Activated T-cell treated with anti-CD3 and anti-CD28 coated beads for 1 hour (primary cell): ENCODE results near the gene APOL1.
"Not testable (repeated sequence)": the region's sequence is repeated elsewhere in the genome, so short reads cannot be mapped to it uniquely, and the experiment has no call there.

Experiments
- DNase-seq: peaks from one replicate; pipeline ENCODE4 v3.0.0-alpha.2; 2020; ENCODE audit warnings: low read depth

APOL1 gene

GRCh38 chr22:36244522-36245391, 8.2 kb upstream of the APOL1 start:
- no peak for DNase-seq

- no peak for DNase-seq
Observed at GRCh38 chr22:36245805-36246356, 7.1 kb upstream of the APOL1 start.

DNA sequence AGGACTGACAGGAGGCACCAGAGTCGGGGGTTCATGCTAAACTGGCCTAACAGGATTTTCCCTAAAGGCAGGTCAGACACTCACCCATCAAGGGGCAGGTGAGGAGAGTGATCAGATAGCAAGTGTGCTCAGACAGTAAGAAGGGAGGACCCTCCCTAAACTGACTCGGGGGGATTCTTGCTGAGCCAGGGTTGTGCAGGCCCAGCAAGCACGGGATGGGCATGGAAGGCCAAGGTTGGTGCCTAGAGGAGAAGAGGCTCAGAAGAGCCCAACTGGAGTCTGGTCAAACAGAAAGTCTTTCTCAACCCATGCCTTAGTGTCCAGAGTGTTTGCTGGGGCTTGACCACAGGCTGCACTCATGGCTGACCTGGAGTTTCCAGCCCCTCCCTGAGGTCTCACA, 6.2 kb upstream of the APOL1 start:
- no peak for DNase-seq

DNA sequence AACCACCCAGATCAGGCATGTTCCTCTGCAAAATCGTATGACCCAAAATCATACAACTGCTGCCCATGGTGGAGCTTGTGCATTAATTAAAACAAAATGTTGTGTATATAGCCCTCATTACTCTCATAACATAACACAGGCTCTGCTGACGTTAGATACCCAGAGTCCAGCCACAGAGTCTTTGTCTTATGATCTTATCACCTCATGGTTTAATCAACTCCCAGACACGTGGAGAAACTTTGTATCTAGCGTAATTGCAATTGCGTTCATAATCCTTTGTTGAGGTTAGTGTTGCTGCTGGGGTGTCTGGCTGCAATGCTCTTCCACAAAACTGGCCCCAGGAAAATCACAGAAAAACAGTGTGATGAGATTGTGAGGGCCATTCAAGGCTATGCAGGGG, 5.0 kb upstream of the APOL1 start:
- no peak for DNase-seq

GRCh38 chr22:36249160-36249559, 3.8 kb upstream of the APOL1 start:
- no peak for DNase-seq

- not testable (repeated sequence) for DNase-seq
Observed at GRCh38 chr22:36250292-36250960, 2.5 kb upstream of the APOL1 start.

DNA sequence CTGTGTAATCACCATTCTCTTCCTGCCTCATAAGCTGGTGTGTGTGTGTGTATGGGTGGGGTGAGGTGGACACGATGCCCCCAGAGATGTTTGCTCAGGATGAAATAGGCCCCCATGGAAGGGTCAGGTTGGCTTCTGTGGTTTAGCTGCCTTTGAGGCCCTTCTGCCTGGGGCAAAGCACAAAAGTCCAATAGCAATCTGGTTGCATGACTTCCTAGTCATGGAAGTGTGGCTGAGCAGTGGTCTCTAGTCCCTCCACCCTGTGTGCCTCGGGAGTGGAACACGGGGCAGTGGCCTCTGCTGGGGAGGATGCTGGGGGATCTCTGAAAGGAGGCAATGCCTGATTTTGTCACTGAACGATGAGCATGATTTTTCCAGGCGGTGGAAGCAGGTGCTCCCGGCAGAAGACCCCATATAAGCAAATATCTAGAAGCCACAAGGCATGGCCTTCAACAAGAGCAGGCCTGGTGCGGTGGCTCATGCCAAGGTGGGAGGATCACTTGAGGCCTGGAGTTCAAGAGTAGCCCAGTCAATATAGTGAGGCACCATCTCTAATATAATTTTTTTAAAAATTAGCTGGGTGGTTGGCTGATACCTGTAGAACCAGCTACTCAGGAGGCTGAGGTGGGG, 839 bp upstream of the APOL1 start:
- not testable (repeated sequence) for DNase-seq

DNA sequence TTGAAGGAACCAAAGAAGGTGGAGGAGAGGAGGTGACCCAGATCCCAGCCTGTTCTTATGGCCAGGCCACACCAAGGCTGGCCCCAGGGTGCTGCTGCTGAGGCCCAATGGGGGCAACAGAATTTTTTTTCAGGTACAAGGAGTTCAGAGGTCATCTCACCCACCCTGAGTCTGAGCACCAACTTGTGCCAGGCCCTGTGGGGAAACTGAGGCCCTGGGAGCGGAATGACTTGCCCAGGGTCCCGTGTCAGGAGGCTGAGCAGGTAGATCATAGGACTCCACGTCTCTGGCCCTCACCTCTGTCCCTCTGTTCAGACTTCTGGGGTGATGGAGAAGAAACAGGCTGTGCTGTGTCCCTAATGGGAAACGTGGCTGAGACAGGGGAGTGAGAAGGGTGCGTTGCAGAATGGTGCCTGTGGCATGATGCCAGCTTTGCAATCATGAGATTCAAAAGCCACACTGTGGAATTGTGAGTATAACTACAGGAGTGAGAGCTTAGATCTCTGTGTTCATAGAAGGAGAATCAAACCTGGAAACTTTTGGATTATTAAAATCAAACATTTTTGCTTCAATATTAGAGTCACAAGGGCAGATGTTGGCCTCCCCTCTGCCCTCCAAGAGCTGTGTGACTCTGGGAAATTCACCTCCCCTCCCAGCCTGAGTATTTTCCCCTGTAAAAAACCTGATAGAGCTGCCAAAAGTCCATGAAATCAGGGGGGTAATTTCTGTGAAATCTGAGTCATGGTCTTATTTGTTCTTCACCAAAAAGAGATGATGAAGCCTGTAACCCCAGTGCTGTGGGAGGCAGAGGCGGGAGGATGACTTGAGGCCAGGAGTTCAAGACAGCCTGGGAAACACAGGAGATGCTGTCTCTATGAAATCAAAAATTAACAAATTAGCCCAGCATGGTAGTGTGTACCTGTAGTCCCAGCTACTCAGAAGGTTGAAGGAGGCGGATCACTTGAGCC, 874 bp downstream of the APOL1 start:
- DNase-seq, result no peak

GRCh38 chr22:36255572-36255971, 2.6 kb downstream of the APOL1 start:
- not testable (repeated sequence) for DNase-seq

- DNase-seq, result no peak
Observed at GRCh38 chr22:36256478-36256877, 3.5 kb downstream of the APOL1 start.

DNA sequence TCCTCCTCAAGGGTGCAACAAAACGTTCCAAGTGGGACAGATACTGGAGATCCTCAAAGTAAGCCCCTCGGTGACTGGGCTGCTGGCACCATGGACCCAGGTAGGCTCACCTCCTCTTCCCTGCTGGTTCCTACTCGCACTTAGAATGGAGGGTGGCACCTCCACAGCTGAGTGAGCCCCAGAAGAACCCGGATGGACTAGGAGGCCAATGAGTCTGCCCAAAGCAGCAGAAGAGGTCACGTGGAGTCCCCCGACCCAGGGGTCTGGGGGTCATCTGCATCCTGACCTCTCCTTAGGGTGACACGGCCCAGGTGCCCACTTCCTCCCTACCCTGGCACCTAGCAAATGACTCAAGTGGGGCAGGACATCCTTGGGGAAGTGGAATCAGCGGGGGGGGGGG, 4.4 kb downstream of the APOL1 start:
- DNase-seq, result no peak

DNA sequence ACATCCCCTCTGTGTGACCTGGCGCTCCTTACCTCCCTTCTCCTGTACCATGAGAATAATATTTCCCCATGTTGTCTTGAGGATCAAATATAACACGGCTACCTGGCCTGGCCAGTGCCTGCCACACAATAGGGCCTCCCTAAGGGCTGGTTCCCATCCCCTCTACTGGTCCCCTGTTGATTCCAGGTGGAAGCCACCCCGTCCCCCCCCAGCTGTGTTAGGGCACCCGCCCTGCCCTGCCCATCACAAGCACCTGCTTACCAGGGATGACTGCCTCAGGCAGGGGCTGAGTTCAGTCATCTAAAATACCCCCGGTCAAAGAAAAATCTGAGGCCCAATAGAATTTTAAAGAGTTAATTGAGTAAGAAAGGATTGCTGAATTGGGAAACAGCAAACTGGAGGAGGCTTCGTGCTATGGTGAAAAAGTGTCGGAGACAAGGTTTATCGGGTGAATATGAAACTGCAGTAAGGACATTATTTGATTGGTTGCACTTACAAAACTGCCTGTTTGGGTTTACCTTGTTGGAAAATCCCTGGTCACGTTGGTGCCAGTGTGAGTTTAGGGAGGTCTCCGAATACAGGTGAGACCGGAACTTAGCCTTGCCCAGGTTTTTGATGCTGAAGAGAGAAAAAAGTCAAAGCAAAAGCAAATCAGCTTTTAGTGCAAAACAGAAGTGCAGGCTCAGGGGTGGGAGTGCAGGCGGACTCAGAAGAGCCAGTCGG, 5.2 kb downstream of the APOL1 start:
- DNase-seq, result no peak

DNA sequence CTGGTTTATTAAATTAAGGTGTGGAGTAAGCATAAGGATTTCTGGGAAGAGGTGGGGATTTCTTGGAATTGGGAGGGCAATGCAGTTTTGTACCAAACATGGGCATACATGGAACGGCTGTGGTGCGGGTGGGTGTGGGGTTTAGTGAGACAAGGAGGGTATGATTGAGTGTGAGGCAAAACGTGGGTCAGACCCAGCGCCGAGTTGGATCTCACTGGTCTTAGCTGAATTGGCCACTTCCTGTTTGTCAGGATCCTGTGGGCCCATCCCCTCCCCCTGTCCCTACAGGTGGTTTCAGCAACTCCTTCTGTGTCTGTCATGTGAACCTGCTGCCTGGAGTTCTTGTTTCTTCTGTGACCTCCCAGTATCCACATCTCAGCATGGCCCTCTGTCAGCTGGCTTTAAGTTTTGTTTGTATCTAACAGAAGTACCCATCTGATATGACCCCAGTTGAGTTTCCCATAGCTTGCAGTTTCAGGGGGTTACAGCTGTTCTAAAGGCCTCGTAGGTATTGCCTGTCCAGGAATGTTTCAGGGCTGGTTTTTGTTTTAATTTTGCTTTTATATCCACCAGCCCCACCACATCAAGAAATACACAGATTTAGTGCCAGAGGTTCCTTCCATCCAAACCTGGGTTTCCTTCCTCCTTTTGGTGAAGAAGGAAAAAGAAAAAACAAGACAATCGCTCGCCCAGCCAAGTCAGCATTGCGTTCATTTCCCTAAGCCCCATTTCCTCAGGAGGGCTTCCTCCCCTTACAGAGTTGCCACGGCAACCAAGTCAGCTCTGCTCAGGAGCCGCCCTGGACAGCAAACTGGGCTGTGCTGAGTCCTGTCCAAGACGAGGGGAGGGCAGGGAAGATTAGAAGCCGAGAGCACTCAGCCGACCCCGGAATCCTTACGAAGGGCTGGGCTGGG, 6.0 kb downstream of the APOL1 start:
- no peak for DNase-seq

GRCh38 chr22:36259615-36260300, 6.8 kb downstream of the APOL1 start:
- DNase-seq, result no peak

GRCh38 chr22:36261675-36262074, 8.7 kb downstream of the APOL1 start:
- not testable (repeated sequence) for DNase-seq

DNA sequence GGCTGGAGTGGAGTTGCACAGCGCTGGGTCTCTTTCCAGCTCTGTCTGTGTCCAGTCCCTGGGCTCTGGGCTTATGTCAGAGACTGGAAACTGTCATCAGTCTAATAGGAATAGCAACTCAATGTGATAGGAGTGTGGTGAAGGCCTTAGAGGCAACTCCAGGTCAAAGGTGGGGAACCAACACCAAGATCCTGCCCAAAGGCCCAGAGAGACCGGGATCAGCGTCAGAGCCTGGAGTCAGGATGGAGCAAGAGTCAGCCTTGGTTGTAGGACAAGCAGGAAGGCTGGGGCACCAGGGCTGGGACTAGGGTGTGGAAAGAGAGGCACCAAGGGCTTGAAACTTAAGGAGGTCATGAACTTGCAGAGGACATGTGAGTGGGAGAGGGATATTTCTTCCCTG, 9.4 kb downstream of the APOL1 start:
- not testable (repeated sequence) for DNase-seq

GRCh38 chr22:36263216-36263673, 10.3 kb downstream of the APOL1 start:
- not testable (repeated sequence) for DNase-seq

- DNase-seq, result not testable (repeated sequence)
Observed at GRCh38 chr22:36263886-36264664, 11.1 kb downstream of the APOL1 start.
